Naive thymus-derived CD4-positive, alpha-beta T cell (primary cell): ENCODE results near the gene SERINC5. TPM values are rescaled to one million over a fixed set of nuclear protein-coding genes. Genes with fewer than 3 reads are reported as not detected.
"Not testable (repeated sequence)": the region's sequence is repeated elsewhere in the genome, so short reads cannot be mapped to it uniquely, and the experiment has no call there.

ENCODE experiments used
- ATAC-seq: fragments of 150-1000 bp; cut with Tn5 transposase; 2 replicates; pipeline ENCODE4 v1.10.0; 2021; ENCODE audit warnings: mild to moderate bottlenecking, moderate library complexity
- CTCF ChIA-PET: fragments of 350-600 bp; sonication (Branson Sonifier 250); formaldehyde crosslinking; loops from one replicate; lab custom pipeline; 2021; ENCODE audit warnings: antibody characterized with exemption; lab: Charles Lee
- POLR2A ChIA-PET: fragments of 350-600 bp; sonication (Branson Sonifier 250); formaldehyde crosslinking; loops from one replicate; lab custom pipeline; 2021; ENCODE audit warnings: antibody characterized with exemption, inconsistent platforms; lab: Charles Lee
- DNase-seq, 9 donors: peaks; one replicate each; pipeline versions ENCODE4 v3.0.0 to v3.0.0-alpha.2; 2020 to 2022; ENCODE audit warnings: mixed read lengths in 1 of 9
- H3K27ac ChIP-seq: one replicate; pipeline ENCODE4 v1.7.0; 2013; ENCODE audit warnings: mild to moderate bottlenecking, low read depth, low read length, moderate library complexity
- H3K27me3 ChIP-seq, 2 donors: one replicate each; pipeline ENCODE4 v1.7.0; 2013; ENCODE audit warnings: low read length in 2 of 2, mild to moderate bottlenecking in 2 of 2, moderate library complexity in 2 of 2; ENCODE audit not compliant: control insufficient read depth in 2 of 2, insufficient read depth in 2 of 2
- H3K36me3 ChIP-seq, 3 experiments: 1 replicate in 2 of 3; 2 replicates in 1 of 3; pipeline ENCODE4 v1.7.0; 2013; ENCODE audit warnings: low read length in 3 of 3, mild to moderate bottlenecking in 3 of 3, moderate library complexity in 1 of 3; ENCODE audit not compliant: insufficient read depth in 3 of 3, control insufficient read depth in 2 of 3
- H3K4me1 ChIP-seq, 2 donors: one replicate each; pipeline ENCODE4 v1.7.0; 2013; ENCODE audit warnings: low read length in 2 of 2, mild to moderate bottlenecking in 2 of 2, moderate library complexity in 1 of 2; ENCODE audit not compliant: control insufficient read depth in 2 of 2, insufficient read depth in 2 of 2
- H3K4me3 ChIP-seq: 2 replicates; pipeline ENCODE4 v1.7.0; 2013; ENCODE audit warnings: mild to moderate bottlenecking, low read length
- H3K9me3 ChIP-seq, 3 experiments: 1 replicate in 2 of 3; 2 replicates in 1 of 3; pipeline ENCODE4 v1.7.0; 2013; ENCODE audit warnings: low read length in 3 of 3; ENCODE audit not compliant: control insufficient read depth in 2 of 3
- H3K27ac Mint-ChIP-seq, 9 donors: one replicate each; pipeline ENCODE4 v1.8.0; 2020 to 2022; ENCODE audit warnings: mixed read lengths in 9 of 9, mild to moderate bottlenecking in 8 of 9, moderate library complexity in 5 of 9, inconsistent platforms in 2 of 9
- H3K27me3 Mint-ChIP-seq, 5 donors: one replicate each; pipeline ENCODE4 v1.8.0; 2021 to 2022; ENCODE audit warnings: mixed read lengths in 5 of 5, mild to moderate bottlenecking in 1 of 5
- H3K36me3 Mint-ChIP-seq, 5 donors: one replicate each; pipeline ENCODE4 v1.8.0; 2020 to 2022; ENCODE audit warnings: mixed read lengths in 5 of 5, mild to moderate bottlenecking in 3 of 5, inconsistent platforms in 1 of 5
- H3K4me1 Mint-ChIP-seq, 7 donors: one replicate each; pipeline ENCODE4 v1.8.0; 2020 to 2022; ENCODE audit warnings: mixed read lengths in 7 of 7, mild to moderate bottlenecking in 3 of 7, inconsistent platforms in 1 of 7
- H3K4me3 Mint-ChIP-seq, 10 donors: one replicate each; pipeline ENCODE4 v1.8.0; 2020 to 2022; ENCODE audit warnings: mild to moderate bottlenecking in 10 of 10, mixed read lengths in 10 of 10, moderate library complexity in 6 of 10, inconsistent platforms in 2 of 10
- H3K9me3 Mint-ChIP-seq, 11 donors: one replicate each; pipeline ENCODE4 v1.8.0; 2020 to 2022; ENCODE audit warnings: mixed read lengths in 11 of 11, mild to moderate bottlenecking in 4 of 11, inconsistent platforms in 1 of 11, moderate library complexity in 1 of 11
- intact Hi-C, 2 donors: fragments of 100-400 bp; cut with micrococcal nuclease; formaldehyde crosslinking; loops; one replicate each; pipeline ENCODE4 v1.15.1; 2023
- polyA plus RNA-seq, 2 donors: library from polyadenylated mRNA; unstranded; fragments of 300-500 nt; fragmentation: Illumina TruSeq; gene quantifications; one replicate each; pipeline ENCODE4 v1.2.3, GENCODE V29; 2021
- total RNA-seq, 6 experiments: library from RNA in 5 of 6; stranded (reverse) in 5 of 6; gene quantifications; 1 replicate in 5 of 6; 2 replicates in 1 of 6; pipeline ENCODE4 v1.2.3 and lab custom pipeline; 2021 to 2026

Gene SERINC5
- total and polyA plus RNA-seq, 7 experiments from 2014 or later, result 34.3 to 164 (median 101) TPM

DNA sequence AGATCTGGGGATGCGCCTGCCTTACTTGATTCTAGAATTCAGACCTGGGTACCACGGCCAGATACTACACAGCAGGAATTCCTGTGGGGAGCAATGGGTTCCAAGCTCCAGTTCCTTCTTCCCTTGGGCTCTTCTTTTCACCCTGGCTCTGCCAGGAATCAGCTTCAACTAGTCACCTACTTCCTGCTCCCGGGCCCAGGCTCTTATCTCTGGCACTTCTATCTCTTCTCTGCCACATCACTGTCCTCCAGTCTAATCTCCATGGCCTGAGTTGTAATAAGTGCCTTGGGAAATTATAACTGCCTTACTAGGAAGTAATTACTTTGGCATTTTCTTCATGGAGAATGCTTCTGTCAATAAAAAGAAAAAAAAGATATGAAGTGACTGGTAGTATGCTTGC, 26.2 kb upstream of the SERINC5 start:
- Histone ChIP-seq H3K36me3 (no peaks in the 10 kb centered on the region), H3K4me1 (peaks cover 0 to 10% of the 10 kb centered on the region in 2 donors), H3K4me3 (no peak overlapping the region), H3K9me3 (no peaks in the 10 kb centered on the region), H3K27ac (no peak overlapping the region), H3K27me3 (no peaks in the 10 kb centered on the region)
- H3K4me3 Mint-ChIP-seq, result no peak overlapping the region
- H3K27me3 Mint-ChIP-seq, result no peaks in the 10 kb centered on the region
- DNase-seq (no peak), ATAC-seq (no peak)
- CTCF ChIA-PET, result no interaction called here
- H3K9me3 Mint-ChIP-seq, result peaks cover 0 to 1% (median 0%) of the 10 kb centered on the region in 11 donors
- POLR2A ChIA-PET, result no interaction called here
- intact Hi-C loops, result no loop called here
- H3K4me1 Mint-ChIP-seq, result peaks cover 12 to 39% (median 27%) of the 10 kb centered on the region in 7 donors
- peak overlapping the region in 1 of 9 donors; percentile 24 for H3K27ac Mint-ChIP-seq
- peaks cover 0 to 6% (median 0%) of the 10 kb centered on the region in 5 donors for H3K36me3 Mint-ChIP-seq

- intact Hi-C loops, result no loop called here
- Histone ChIP-seq H3K27me3 (no peaks in the 10 kb centered on the region), H3K36me3 (no peaks in the 10 kb centered on the region), H3K4me1 (peaks cover 0 to 3% of the 10 kb centered on the region in 2 donors), H3K4me3 (no peak overlapping the region), H3K9me3 (no peaks in the 10 kb centered on the region), H3K27ac (no peak overlapping the region)
- Mint-ChIP-seq H3K4me3 (no peak overlapping the region), H3K36me3 (no peaks in the 10 kb centered on the region), H3K27ac (no peak overlapping the region), H3K27me3 (no peaks in the 10 kb centered on the region), H3K4me1 (peaks cover 6 to 25% (median 13%) of the 10 kb centered on the region in 7 donors), H3K9me3 (peaks cover 0 to 1% (median 0%) of the 10 kb centered on the region in 11 donors)
- ATAC-seq (no peak), DNase-seq (no peak)
- POLR2A ChIA-PET, result no interaction called here
- CTCF ChIA-PET, result interaction anchor here (0.6 to 8.5 kb wide), 7 partner anchors 9 to 186 kb away, joined by 3 to 87 read pairs (median 3); partner anchors contain the start of gene SERINC5
Observed at GRCh38 chr5:80277191-80277590, 21.3 kb upstream of the SERINC5 start.

GRCh38 chr5:80276186-80276585, 20.3 kb upstream of the SERINC5 start:
- no peak for DNase-seq
- POLR2A ChIA-PET, result interaction anchor here (0.9 to 2.3 kb wide), 3 partner anchors 122 to 187 kb away, joined by 3 to 8 read pairs (median 4); no protein-coding TSS in a partner anchor
- no peak for ATAC-seq
- Mint-ChIP-seq H3K27me3 (no peaks in the 10 kb centered on the region), H3K36me3 (no peaks in the 10 kb centered on the region), H3K4me3 (peak overlapping the region in 1 of 10 donors; percentile 28), H3K9me3 (peaks cover 0 to 1% (median 0%) of the 10 kb centered on the region in 11 donors), H3K4me1 (peaks cover 8 to 28% (median 19%) of the 10 kb centered on the region in 7 donors), H3K27ac (peak overlapping the region in 2 of 9 donors; percentile 26 to 42)
- no peaks in the 10 kb centered on the region for H3K9me3 ChIP-seq
- no peaks in the 10 kb centered on the region for H3K36me3 ChIP-seq
- no peak overlapping the region for H3K27ac ChIP-seq
- CTCF ChIA-PET, result interaction anchor here (0.6 to 8.5 kb wide), 5 partner anchors 30 to 502 kb away, joined by 3 to 87 read pairs (median 4); no protein-coding TSS in a partner anchor
- intact Hi-C loops, result no loop called here
- H3K27me3 ChIP-seq, result no peaks in the 10 kb centered on the region
- H3K4me1 ChIP-seq, result peaks cover 0 to 10% of the 10 kb centered on the region in 2 donors
- H3K4me3 ChIP-seq, result no peak overlapping the region

GRCh38 chr5:80275347-80275746, 19.5 kb upstream of the SERINC5 start:
- ATAC-seq, result peak; percentile 57
- POLR2A ChIA-PET, result interaction anchor here (0.7 to 2.3 kb wide), 9 partner anchors 9 to 186 kb away, joined by 3 to 8 read pairs (median 3); partner anchors contain the start of gene SERINC5
- Mint-ChIP-seq H3K4me3 (no peak overlapping the region), H3K27ac (peak overlapping the region in 7 of 9 donors; percentile 0 to 75 (median 49)), H3K4me1 (peaks cover 12 to 36% (median 27%) of the 10 kb centered on the region in 7 donors), H3K9me3 (peaks cover 0 to 2% (median 0%) of the 10 kb centered on the region in 11 donors), H3K36me3 (no peaks in the 10 kb centered on the region), H3K27me3 (no peaks in the 10 kb centered on the region)
- CTCF ChIA-PET, result interaction anchor here (0.6 to 8.5 kb wide), 15 partner anchors 9 to 501 kb away, joined by 3 to 87 read pairs (median 4); partner anchors contain the start of gene SERINC5
- peak in 6 of 9 donors; percentile 28 to 65 (median 48) for DNase-seq
- Histone ChIP-seq H3K27ac (no peak overlapping the region), H3K4me3 (no peak overlapping the region), H3K9me3 (no peaks in the 10 kb centered on the region), H3K4me1 (peaks cover 0 to 19% of the 10 kb centered on the region in 2 donors), H3K36me3 (no peaks in the 10 kb centered on the region), H3K27me3 (no peaks in the 10 kb centered on the region)
- intact Hi-C loops, result loop anchor here (1.0 to 2.0 kb wide), 6 partner anchors 19 to 184 kb away; partner anchors contain the start of gene SERINC5 (in 1 of the 2)

- intact Hi-C loops, result loop anchor here (1.0 to 2.0 kb wide), 4 partner anchors 14 to 117 kb away; partner anchors contain the start of gene SERINC5 (in 2 of the 2)
- H3K4me3 Mint-ChIP-seq, result peak overlapping the region; percentile 55 to 86 (median 77)
- H3K36me3 ChIP-seq, H3K36me3 Mint-ChIP-seq, ATAC-seq, H3K9me3 ChIP-seq, H3K27me3 Mint-ChIP-seq, H3K9me3 Mint-ChIP-seq, DNase-seq, H3K4me3 ChIP-seq, H3K27me3 ChIP-seq: not testable (repeated sequence)
- H3K27ac ChIP-seq, result peak overlapping the region; percentile 59
- ChIA-PET POLR2A (interaction anchor here (0.6 to 8.1 kb wide), 9 partner anchors 13 to 176 kb away, joined by 3 to 153 read pairs (median 4); partner anchors contain the start of gene SERINC5), CTCF (interaction anchor here (0.7 to 8.5 kb wide), 4 partner anchors 14 to 179 kb away, joined by 3 to 87 read pairs (median 4); no protein-coding TSS in a partner anchor)
- H3K27ac Mint-ChIP-seq, result peak overlapping the region; percentile 93 to 100 (median 96)
- peaks cover 33 to 74% (median 57%) of the 10 kb centered on the region in 7 donors for H3K4me1 Mint-ChIP-seq
- H3K4me1 ChIP-seq, result peaks cover 6 to 37% of the 10 kb centered on the region in 2 donors
Observed at GRCh38 chr5:80270543-80270942, 14.7 kb upstream of the SERINC5 start.

DNA sequence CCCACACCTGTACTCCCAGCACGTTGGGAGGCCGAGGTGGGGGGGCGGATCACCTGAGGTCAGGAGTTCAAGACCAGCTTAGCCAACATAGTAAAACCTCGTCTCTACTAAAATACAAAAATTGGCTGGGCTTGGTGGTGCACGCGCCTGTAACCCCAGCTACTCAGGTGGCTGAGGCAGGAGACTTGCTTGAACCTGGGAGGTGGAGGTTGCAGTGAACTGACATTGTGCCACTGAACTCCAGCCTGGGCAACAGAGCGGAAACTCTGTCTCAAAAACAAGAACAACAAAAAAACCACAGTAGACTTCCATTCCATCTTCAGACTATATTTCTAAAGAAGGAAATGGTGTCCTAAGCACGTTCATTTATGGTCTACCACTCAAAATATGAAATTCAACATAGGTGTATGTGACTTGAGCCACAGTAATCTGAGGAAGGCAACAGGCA, 14.2 kb upstream of the SERINC5 start:
- H3K36me3 Mint-ChIP-seq, result peaks cover 0 to 2% (median 0%) of the 10 kb centered on the region in 5 donors
- Histone ChIP-seq H3K9me3 (no peaks in the 10 kb centered on the region), H3K4me1 (peaks cover 6 to 37% of the 10 kb centered on the region in 2 donors), H3K36me3 (no peaks in the 10 kb centered on the region), H3K27ac (peak overlapping the region; percentile 59), H3K27me3 (no peaks in the 10 kb centered on the region), H3K4me3 (no peak overlapping the region)
- H3K27ac Mint-ChIP-seq, result peak overlapping the region; percentile 93 to 100 (median 96)
- intact Hi-C loops, result loop anchor here (1.0 to 2.0 kb wide), 4 partner anchors 14 to 117 kb away; partner anchors contain the start of gene SERINC5 (in 2 of the 2)
- DNase-seq, result peak in 7 of 9 donors; percentile 48 to 72 (median 66)
- H3K9me3 Mint-ChIP-seq, result peaks cover 0 to 5% (median 0%) of the 10 kb centered on the region in 11 donors
- ChIA-PET CTCF (interaction anchor here (0.7 to 8.5 kb wide), 3 partner anchors 15 to 179 kb away, joined by 3 to 87 read pairs (median 5); no protein-coding TSS in a partner anchor), POLR2A (interaction anchor here (0.6 to 8.1 kb wide), 7 partner anchors 12 to 134 kb away, joined by 3 to 153 read pairs (median 4); partner anchors contain the start of gene SERINC5)
- ATAC-seq, result peak; percentile 80
- H3K4me3 Mint-ChIP-seq, result peak overlapping the region; percentile 55 to 86 (median 77)
- H3K4me1 Mint-ChIP-seq, result peaks cover 35 to 74% (median 56%) of the 10 kb centered on the region in 7 donors
- no peaks in the 10 kb centered on the region for H3K27me3 Mint-ChIP-seq
